Measurements from ENCODE around the gene PRMT5.

Gene PRMT5

DNA sequence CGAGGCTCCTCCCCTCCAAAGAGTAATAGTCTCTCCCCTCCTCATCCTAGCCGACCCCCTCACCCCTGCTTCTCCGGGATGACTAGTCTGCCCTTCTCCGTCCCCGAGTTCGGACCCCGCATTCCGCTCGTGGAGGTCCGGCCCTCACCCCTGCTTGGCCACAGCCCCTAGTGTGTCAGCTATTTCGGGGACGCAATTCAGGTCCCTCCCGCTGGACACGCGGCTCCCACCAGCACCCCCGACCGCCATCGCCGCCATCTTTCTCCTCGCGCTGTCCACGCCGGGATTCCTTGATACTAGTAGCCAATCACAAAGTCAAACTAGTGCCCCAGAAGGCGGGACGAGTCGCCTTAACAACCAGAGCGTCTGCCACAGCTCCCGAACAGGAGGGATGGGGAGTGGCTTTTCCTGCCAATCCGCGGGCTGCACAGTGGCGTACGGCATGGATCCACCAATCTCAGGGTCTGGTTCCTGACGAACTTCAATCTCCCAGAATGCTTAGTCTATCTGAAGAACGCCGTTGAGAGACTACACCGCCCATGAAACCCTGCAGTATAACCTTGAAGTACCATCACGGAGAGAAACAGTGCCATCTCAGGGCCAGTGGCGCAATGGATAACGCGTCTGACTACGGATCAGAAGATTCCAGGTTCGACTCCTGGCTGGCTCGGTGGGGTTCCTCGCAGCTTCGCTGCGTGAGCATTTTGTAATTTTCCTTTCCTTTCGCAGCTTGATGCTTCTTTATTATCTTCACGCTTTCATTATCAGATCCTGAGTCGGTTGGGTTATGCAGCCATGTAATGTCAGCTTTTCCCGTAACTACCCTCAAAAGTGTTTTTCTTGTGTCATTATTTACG is at the start of gene PRMT5:
PRMT5 (minus strand) TSS at position 273 of the 857 bp plus-strand sequence; CDS start at position 258, 15 bp downstream.
- peak; percentile 100 for DNase-seq

GRCh38 chr14:22978487-22978837 is 49.3 kb upstream of the PRMT5 start:
- DNase-seq, result no peak

DNA sequence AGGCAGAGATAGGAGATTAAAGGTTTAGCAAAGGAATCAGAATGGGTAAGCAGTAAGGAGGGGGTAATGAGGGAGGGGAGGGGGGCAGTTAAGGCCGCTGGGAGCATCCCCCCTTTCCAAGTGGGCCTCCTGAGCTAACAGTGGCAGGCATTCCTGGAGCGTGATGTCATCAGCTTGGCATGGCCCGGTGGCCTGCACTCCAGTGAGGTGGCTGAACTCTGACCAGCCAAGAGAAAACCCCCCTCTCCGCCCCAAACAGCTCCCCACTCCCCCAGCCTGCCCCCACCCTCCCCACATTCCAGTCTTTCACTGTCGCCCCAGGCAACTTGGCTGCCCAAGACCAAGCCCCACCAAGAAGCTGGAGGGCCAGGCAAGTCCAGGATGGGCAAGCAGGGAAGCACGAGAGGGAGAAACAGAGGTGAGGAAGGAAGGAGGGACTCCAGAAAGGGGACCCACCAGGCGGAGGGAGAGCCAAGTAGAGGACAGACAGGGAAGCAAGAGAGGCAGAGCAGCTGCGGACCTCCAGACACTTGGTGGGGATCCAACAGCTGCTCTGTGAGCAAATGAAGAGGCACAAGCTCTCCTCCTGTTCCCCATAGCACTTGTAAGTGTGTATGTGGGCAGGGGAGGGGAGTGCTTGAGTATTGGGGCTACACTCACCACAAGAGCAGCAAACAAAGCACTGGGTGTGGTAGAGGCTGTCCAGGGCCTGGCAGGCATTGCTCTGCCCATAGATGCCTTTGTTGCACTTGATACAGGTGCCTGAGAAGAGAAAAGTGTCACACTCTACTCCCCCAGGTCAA is 48.7 kb upstream of the PRMT5 start:
- DNase-seq, result no peak

DNA sequence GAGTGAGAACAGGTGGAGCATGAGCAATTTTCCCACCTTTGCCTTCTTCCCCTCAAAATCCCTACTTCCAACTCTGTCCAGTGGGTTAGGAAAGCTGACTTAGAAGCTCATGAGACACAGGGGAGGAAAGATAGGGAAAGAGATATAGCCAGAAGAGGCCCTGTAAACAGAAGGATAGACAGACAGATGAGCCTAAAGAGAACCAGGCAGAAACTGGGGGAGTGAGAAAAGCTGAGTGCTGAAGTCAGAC is 48.2 kb upstream of the PRMT5 start:
- no peak for DNase-seq

DNA sequence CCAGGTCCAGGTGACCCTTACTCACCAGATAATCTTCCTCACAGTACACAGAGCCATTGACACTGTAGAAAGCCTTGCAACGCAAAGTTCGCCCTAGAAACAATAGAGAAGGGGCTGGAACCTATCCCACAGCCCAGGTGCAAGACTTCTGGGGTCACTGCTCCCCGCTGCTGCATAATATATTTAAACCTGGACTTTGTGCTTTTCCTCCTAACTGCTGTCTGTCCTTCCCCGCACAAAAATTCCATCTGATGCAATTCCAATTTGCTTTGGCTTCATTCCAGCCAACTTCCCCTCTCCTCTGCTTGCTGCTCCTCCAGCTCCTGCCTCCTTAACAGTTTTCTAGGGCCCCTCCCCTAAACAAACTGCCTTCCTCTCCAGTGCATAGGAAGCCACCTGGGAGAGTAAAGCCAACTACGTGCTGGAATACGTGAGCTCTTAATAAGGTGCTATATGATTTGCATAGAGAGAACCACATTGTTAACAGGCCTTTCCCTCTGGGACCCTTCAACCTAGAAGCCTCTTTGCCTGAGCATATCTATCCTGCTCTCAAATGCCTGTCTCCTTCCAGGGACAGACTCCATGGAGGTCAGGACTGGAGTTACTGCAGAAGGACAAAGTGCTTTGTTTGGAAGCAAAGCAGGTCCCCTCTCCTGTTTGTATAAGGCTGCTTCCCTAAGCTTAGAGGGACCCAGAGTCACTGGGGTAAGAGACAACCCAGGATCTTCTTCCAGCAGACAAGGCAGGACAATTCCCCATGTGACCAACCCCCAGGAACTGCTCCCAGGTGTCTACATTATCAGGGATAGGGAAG is 47.7 kb upstream of the PRMT5 start:
- DNase-seq, result no peak

DNA sequence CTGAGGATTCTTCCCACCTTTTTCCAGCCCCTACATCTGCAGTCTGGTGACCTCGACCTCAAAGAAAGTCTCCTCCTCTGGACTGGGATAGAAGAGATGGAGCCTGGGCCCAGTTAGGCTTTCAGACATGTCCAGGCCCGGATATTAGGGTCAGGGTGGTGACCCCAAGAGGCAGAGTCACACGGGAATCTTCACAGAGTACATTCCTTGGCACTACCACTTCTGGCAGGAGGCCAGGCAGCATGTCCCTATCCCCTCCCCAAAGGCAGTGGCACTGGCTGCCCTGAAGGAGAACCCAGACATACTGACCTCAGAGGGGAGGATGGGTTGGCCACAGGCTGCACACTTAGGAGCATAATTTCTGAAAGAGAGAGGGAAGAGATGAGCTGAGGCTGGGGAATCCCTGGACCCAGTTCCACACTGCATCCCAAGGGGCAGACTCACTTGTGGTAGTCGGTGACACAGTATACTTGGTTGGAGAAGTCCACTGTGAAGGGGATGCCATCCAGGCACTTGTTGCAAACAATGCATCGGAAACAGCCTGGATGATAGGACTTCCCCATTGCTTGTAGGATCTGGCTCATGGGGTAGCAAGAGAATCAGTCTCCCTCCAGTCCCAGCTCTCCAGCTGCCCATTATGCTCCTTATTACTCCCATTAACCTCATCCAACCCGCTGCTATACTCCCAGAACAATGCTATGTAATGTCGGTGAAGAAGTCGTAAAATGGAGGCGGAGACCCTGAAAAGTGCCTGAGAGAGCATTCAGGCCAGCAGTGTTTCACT is 45.5 kb upstream of the PRMT5 start:
- DNase-seq, result no peak

GRCh38 chr14:22973217-22974032 is 44.2 kb upstream of the PRMT5 start:
- peak; percentile 53 for DNase-seq

DNA sequence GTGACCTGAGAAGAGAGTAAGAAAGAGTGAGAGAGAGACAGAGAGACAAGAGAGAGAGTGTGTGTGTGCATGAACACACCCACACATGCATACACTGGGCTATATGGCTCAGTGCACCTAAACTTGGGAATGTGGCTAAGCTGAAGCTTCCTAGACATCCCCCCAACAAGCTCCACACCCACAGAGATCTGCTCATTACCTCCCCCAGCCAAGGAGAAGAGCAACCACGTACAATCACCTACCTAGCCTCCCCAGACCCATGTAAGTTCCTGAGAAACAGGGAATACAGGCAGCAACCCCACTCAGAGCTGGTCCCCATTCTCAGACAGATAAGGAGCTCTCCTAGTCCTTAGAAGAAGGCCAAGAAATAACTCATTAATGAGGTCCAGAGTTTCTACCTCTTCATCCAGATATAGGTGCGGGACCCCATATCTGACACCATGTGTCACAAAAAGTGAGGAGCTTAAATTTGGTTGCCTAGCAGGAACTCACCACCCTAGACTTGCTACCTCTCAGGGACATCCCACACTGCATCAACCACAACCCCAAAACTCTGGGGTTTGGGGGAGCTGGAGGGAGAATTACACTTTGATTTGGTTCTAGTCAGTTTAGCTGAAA is 43.2 kb upstream of the PRMT5 start:
- no peak for DNase-seq

GRCh38 chr14:22971152-22971551 is 42.0 kb upstream of the PRMT5 start:
- DNase-seq, result no peak

- no peak for DNase-seq
Observed at GRCh38 chr14:22966783-22967269, 37.6 kb upstream of the PRMT5 start.

DNA sequence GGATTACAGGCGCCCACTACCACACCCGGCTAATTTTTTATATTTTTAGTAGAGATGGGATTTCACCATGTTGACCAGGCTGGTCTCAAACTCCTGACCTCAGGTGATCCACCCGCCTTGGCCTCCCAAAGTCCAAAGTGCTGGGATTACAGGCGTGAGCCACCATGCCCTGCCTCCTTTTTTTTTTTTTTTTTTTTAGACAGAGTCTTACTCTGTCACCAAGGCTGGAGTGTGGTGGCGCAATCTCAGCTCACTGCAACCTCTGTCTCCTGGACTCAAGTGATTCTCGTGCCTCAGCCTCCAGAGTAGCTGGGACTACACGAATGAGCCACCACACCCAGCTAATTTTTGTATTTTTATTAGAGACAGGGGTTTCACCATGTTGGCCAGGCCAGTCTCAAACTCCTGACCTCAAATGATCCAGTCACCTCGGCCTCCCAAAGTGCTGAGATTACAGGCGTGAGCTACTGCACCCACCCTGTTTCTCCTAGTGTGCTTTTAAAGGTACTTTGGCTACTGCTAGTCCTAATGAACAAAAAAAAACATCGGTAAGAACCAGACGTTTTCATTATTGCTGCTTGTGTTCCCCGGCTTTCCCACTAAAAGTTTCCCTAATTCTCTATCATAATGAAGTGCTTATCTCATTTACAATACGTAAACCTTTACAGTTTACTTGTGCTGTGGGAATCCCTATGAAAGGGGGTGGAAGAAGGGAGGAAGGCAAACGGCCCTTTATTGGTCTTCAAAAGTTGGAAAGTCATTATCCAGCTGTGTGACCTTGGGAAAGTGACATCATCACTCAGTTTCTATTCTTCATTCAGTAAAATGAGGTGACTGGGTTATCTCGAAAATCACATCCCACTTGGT is 37.0 kb upstream of the PRMT5 start:
- peak; percentile 16 for DNase-seq

- DNase-seq, result no peak
Observed at GRCh38 chr14:22962061-22962676, 33.0 kb upstream of the PRMT5 start.

DNA sequence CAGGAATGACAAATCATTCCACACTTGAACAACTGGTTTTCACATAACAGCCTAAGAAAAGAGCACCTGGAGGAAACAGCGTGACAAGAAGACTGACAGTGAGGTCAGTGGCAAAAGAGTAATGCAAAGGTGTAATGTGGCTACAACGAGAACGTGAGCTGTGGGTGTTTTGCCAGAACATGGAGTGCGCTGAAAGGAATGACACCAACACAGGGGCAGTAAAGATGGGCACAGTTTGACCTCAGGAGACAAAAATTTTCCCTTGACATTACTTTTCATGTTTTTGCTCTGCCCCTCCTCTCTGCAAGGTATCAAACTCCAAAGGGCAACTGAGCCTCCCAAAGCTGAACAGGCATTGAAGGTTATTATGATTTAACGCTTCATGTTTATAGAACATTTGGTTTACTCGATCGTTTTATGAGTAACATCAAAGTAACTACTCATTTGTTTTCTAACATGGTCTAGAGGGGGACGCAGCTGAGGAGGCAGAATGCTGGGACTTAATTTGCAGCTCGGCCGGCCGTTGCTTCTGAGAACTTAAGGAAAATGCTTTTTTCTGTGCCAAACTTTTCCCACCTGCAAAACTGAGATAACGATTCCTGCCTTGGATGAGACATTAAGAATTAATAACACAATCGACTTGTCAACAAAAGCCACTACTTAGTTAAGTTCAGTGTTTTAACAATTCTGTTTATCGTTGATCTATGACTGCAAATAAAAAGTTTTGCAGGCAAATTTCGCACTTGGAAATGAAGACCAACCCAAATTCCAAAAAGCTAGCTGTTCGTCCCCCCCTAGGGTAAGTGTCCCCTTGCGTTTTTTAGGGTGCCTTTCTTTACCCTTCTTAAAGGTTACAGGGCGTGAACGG is 26.8 kb upstream of the PRMT5 start:
- DNase-seq, result no peak

GRCh38 chr14:22952418-22952817 is 23.2 kb upstream of the PRMT5 start:
- DNase-seq, result no peak

- DNase-seq, result peak; percentile 70
Observed at GRCh38 chr14:22951795-22952194, 22.6 kb upstream of the PRMT5 start.

GRCh38 chr14:22945642-22946041 is 16.5 kb upstream of the PRMT5 start:
- DNase-seq, result no peak

DNA sequence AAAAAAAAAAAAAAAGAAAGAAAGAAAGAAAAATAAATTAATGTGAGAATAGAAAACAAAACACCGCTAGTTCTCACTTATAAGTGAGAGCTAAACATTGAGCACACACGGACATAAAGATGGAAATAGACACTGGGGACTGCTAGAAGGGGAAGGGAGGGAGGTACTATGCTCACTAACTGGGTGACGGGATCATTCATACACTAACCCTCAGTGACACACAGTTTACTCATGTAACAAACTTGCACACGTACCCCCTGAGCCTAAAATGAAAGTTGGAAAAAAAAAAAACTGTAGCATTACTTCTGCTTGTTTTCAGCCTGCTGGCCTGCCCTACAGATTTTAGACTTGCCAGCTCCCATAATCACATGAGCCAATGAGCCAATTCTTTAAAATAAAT is 10.5 kb upstream of the PRMT5 start:
- no peak for DNase-seq

GRCh38 chr14:22935156-22935555 is 6.0 kb upstream of the PRMT5 start:
- no peak for DNase-seq

GRCh38 chr14:22932146-22932545 is 3.0 kb upstream of the PRMT5 start:
- DNase-seq, result no peak
